ENCODE measurements around the gene CASP10. TPM values are rescaled to one million over a fixed set of nuclear protein-coding genes. Genes with fewer than 3 reads are reported as not detected.

CASP10 gene
- total RNA-seq, 1 donor from 2014 or later = 5.4 TPM

- no peak for ATAC-seq (ENCODE audit: poor library complexity)
These were observed 61.9 kb downstream of the CASP10 start for GRCh38 chr2:201244829-201245228.

GRCh38 chr2:201246280-201246679 is 63.3 kb downstream of the CASP10 start:
- ATAC-seq (ENCODE audit: poor library complexity) (no peak), DNase-seq (no peak)
- intact Hi-C loops (cut with DNase I) = no loop called here

More at GRCh38 chr2:201244829-201245228, 61.9 kb downstream of the CASP10 start:
- intact Hi-C loops (cut with DNase I) = no loop called here
- DNase-seq = no peak

- ATAC-seq (ENCODE audit: poor library complexity) (no peak), DNase-seq (no peak)
- intact Hi-C loops (cut with DNase I) = no loop called here
These were observed 65.4 kb downstream of the CASP10 start for GRCh38 chr2:201248288-201248844.

- no peak for ATAC-seq (ENCODE audit: poor library complexity)
- intact Hi-C loops (cut with DNase I) = loop anchor here (10.0 kb wide), 1 partner anchor 115 kb away; no protein-coding TSS in a partner anchor
These were observed 66.9 kb downstream of the CASP10 start for GRCh38 chr2:201249889-201250288.

GRCh38 chr2:201250741-201251140 is 67.8 kb downstream of the CASP10 start:
- DNase-seq (no peak), ATAC-seq (ENCODE audit: poor library complexity) (no peak)
- intact Hi-C loops (cut with DNase I) = loop anchor here (10.0 kb wide), 1 partner anchor 114 kb away; no protein-coding TSS in a partner anchor

More at GRCh38 chr2:201249889-201250288, 66.9 kb downstream of the CASP10 start:
- DNase-seq = no peak

- ATAC-seq (ENCODE audit: poor library complexity) (no peak), DNase-seq (no peak)
- intact Hi-C loops (cut with DNase I) = loop anchor here (10.0 kb wide), 1 partner anchor 111 kb away; no protein-coding TSS in a partner anchor
These were observed 71.3 kb downstream of the CASP10 start for GRCh38 chr2:201254081-201254730.

GRCh38 chr2:201255408-201256033 is 72.6 kb downstream of the CASP10 start:
- intact Hi-C loops (cut with DNase I) = loop anchor here (10.0 kb wide), 1 partner anchor 109 kb away; no protein-coding TSS in a partner anchor
- no peak for DNase-seq
- ATAC-seq (ENCODE audit: poor library complexity) = no peak

- intact Hi-C loops (cut with DNase I) = loop anchor here (10.0 kb wide), 1 partner anchor 109 kb away; no protein-coding TSS in a partner anchor
These were observed 73.1 kb downstream of the CASP10 start for GRCh38 chr2:201256082-201256481.

GRCh38 chr2:201257381-201257955 is 74.5 kb downstream of the CASP10 start:
- ATAC-seq (ENCODE audit: poor library complexity) (peak; percentile 68), DNase-seq (peak; percentile 56)
- intact Hi-C loops (cut with DNase I) = loop anchor here (10.0 kb wide), 1 partner anchor 107 kb away; no protein-coding TSS in a partner anchor

More at GRCh38 chr2:201256082-201256481, 73.1 kb downstream of the CASP10 start:
- no peak for DNase-seq
- ATAC-seq (ENCODE audit: poor library complexity) = no peak

GRCh38 chr2:201257956-201258665 is 75.2 kb downstream of the CASP10 start:
- ATAC-seq (ENCODE audit: poor library complexity) (peak; percentile 75), DNase-seq (peak; percentile 75)
- intact Hi-C loops (cut with DNase I) = loop anchor here (10.0 kb wide), 1 partner anchor 107 kb away; no protein-coding TSS in a partner anchor

GRCh38 chr2:201258666-201259615 is 76.0 kb downstream of the CASP10 start:
- ATAC-seq (ENCODE audit: poor library complexity) = peak; percentile 22
- intact Hi-C loops (cut with DNase I) = loop anchor here (10.0 kb wide), 1 partner anchor 106 kb away; no protein-coding TSS in a partner anchor
- DNase-seq = no peak

GRCh38 chr2:201260302-201260800 is 77.4 kb downstream of the CASP10 start, which contains the start of gene CASP8:
TSS of gene CASP8 (plus strand) at chr2:201260536. CDS start at chr2:201266487, 5,951 bp downstream.
- intact Hi-C loops (cut with DNase I) = no loop called here
- DNase-seq (peak; percentile 58), ATAC-seq (ENCODE audit: poor library complexity) (peak; percentile 45)

GRCh38 chr2:201261471-201261870 is 78.5 kb downstream of the CASP10 start:
- intact Hi-C loops (cut with DNase I) = no loop called here
- no peak for DNase-seq
- ATAC-seq (ENCODE audit: poor library complexity) = no peak

GRCh38 chr2:201261906-201262305 is 79.0 kb downstream of the CASP10 start:
- no peak for ATAC-seq (ENCODE audit: poor library complexity)
- intact Hi-C loops (cut with DNase I) = no loop called here
- no peak for DNase-seq

- intact Hi-C loops (cut with DNase I) = no loop called here
- no peak for ATAC-seq (ENCODE audit: poor library complexity)
These were observed 79.8 kb downstream of the CASP10 start for GRCh38 chr2:201262718-201263117.

GRCh38 chr2:201263779-201264178 is 80.8 kb downstream of the CASP10 start:
- intact Hi-C loops (cut with DNase I) = no loop called here
- ATAC-seq (ENCODE audit: poor library complexity) (no peak), DNase-seq (no peak)

More at GRCh38 chr2:201262718-201263117, 79.8 kb downstream of the CASP10 start:
- no peak for DNase-seq
